Measurements from ENCODE around the gene SMIM12.

DNA sequence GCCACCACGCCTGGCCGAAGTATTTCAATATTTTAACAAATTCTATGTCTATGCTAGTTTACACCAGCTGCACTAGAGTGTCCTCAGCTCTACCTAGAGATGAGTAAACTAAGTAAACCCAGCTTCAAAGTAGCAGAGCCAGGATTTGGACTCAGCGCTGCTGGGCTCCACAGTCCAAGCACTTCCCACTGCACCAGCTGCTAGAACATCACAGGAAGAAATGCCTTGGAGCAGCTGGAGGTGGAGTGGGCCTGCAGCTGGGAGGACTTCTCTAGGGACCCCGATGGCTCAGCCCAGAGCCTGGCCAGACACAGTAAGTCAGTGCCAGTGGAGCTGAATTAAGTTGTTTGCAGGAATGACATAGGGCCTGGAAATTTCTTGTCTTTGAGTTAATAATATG lies 10.2 kb upstream of the SMIM12 start:
- TF ChIP-seq CTCF (IDR thresholded peaks at IDR 0.05; ENCODE audit: borderline replicate concordance, extremely low read depth, low read length, poor library complexity, severe bottlenecking) (no peak), EZH2 (IDR thresholded peaks at IDR 0.05; ENCODE audit: borderline replicate concordance, low read depth, low read length, severe bottlenecking) (no peak)

Data from DND-41 (cell line).